Endodermal cell (in vitro differentiated cells): ENCODE data around the gene TTF2. TPM values are rescaled to one million over a fixed set of nuclear protein-coding genes. Genes with fewer than 3 reads are reported as not detected.

Experiments
- DNase-seq: peaks from one replicate; pipeline ENCODE4 v3.0.0-alpha.2; 2017
- H3K27ac ChIP-seq: 2 replicates; pipeline ENCODE4 v1.5.1; 2013; ENCODE audit warnings: mild to moderate bottlenecking, low read depth, low read length, moderate library complexity
- H3K27me3 ChIP-seq: 2 replicates; pipeline ENCODE4 v1.6.1; 2013; ENCODE audit warnings: mild to moderate bottlenecking, low read length, moderate library complexity; ENCODE audit not compliant: insufficient read depth, control insufficient read depth, poor library complexity, severe bottlenecking
- H3K36me3 ChIP-seq: 2 replicates; pipeline ENCODE4 v1.7.0; 2013; ENCODE audit warnings: mild to moderate bottlenecking, low read length, moderate library complexity; ENCODE audit not compliant: control insufficient read depth, insufficient read depth
- H3K4me1 ChIP-seq: one replicate; pipeline ENCODE4 v1.7.0; 2013; ENCODE audit warnings: low read length; ENCODE audit not compliant: control insufficient read depth, insufficient read depth
- H3K4me3 ChIP-seq: 2 replicates; pipeline ENCODE4 v1.5.1; 2013; ENCODE audit warnings: mild to moderate bottlenecking, low read length, moderate library complexity
- H3K9ac ChIP-seq: 2 replicates; pipeline ENCODE4 v1.6.1; 2013; ENCODE audit warnings: mild to moderate bottlenecking, low read length, moderate library complexity; ENCODE audit not compliant: poor library complexity, severe bottlenecking; ENCODE audit errors: extremely low read depth
- H3K9me3 ChIP-seq: 2 replicates; pipeline ENCODE4 v1.6.1; 2013; ENCODE audit warnings: mild to moderate bottlenecking, low read length, moderate library complexity; ENCODE audit not compliant: control insufficient read depth
- H3K27ac Mint-ChIP-seq: 2 replicates; pipeline ENCODE4 v1.8.0; 2020; ENCODE audit warnings: mixed read lengths
- H3K27me3 Mint-ChIP-seq: 2 replicates; pipeline ENCODE4 v1.8.0; 2021; ENCODE audit warnings: mild to moderate bottlenecking, mixed read lengths; ENCODE audit not compliant: insufficient read depth
- H3K36me3 Mint-ChIP-seq: 2 replicates; pipeline ENCODE4 v1.8.0; 2020; ENCODE audit warnings: low read depth, mixed read lengths
- H3K4me1 Mint-ChIP-seq: 2 replicates; pipeline ENCODE4 v1.8.0; 2020; ENCODE audit warnings: mixed read lengths
- H3K4me3 Mint-ChIP-seq: 2 replicates; pipeline ENCODE4 v1.8.0; 2020; ENCODE audit warnings: mild to moderate bottlenecking, moderate library complexity, mixed read lengths
- H3K9me3 Mint-ChIP-seq: 2 replicates; pipeline ENCODE4 v1.8.0; 2020; ENCODE audit warnings: mild to moderate bottlenecking, mixed read lengths
- CTCF ChIP-seq: fragments of 200-600 bp; sonication (generic); conservative IDR thresholded peaks from 2 replicates; pipeline ENCODE4 v1.5.0; 2021; ENCODE audit warnings: antibody characterized with exemption, mild to moderate bottlenecking
- WGBS, 2 experiments: methylation state at CpG; one replicate each; pipeline versions ENCODE4 v1.1.5 to v1.1.7; 2013; ENCODE audit warnings: missing lambda C conversion rate in 2 of 2, mixed read lengths in 1 of 2; ENCODE audit not compliant: insufficient coverage in 1 of 2, insufficient read length in 1 of 2; 5-methylcytosine and 5-hydroxymethylcytosine counted together
- total RNA-seq, 2 donors: library from RNA; stranded (reverse); fragmentation: NEBNext Ultra II Directional in 1 of 2; extraction: Animal tissue kit (Norgen Biotek cat#: 25700) in 1 of 2; gene quantifications; 2 replicates in 1 of 2; 3 replicates in 1 of 2; pipeline ENCODE4 v1.2.1, GENCODE V29; 2021

The TTF2 gene
- total RNA-seq, 2 donors from 2014 or later: 70.9 to 71.9 TPM

GRCh38 chr1:117092594-117092993, 32.5 kb downstream of the TTF2 start:
- H3K27ac ChIP-seq: peak overlapping the region; percentile 74
- H3K9me3 ChIP-seq: no peaks in the 10 kb centered on the region
- H3K27ac Mint-ChIP-seq: peak overlapping the region; percentile 87
- H3K9ac ChIP-seq: no peak overlapping the region
- H3K4me1 Mint-ChIP-seq: peaks cover 4% of the 10 kb centered on the region
- H3K27me3 Mint-ChIP-seq: no peaks in the 10 kb centered on the region
- H3K4me3 ChIP-seq: no peak overlapping the region
- 93 to 95% methylated on average over 5 of the region's 5 CpGs for whole genome bisulfite sequencing, 2 experiments
- TF ChIP-seq CTCF: no peak
- DNase-seq: no peak
- H3K4me1 ChIP-seq: no peaks in the 10 kb centered on the region
- no peaks in the 10 kb centered on the region for H3K9me3 Mint-ChIP-seq
- peaks cover 79% of the 10 kb centered on the region for H3K36me3 ChIP-seq
- H3K4me3 Mint-ChIP-seq: no peak overlapping the region
- peaks cover 65% of the 10 kb centered on the region for H3K36me3 Mint-ChIP-seq
- no peaks in the 10 kb centered on the region for H3K27me3 ChIP-seq

- no peaks in the 10 kb centered on the region for H3K4me1 ChIP-seq
- H3K36me3 Mint-ChIP-seq: peaks cover 66% of the 10 kb centered on the region
- H3K4me3 ChIP-seq: no peak overlapping the region
- H3K9ac ChIP-seq: no peak overlapping the region
- WGBS, 2 experiments: 67 to 84% methylated on average over 4 to 7 of the region's 7 CpGs
- TF ChIP-seq CTCF: no peak
- H3K27ac ChIP-seq: peak overlapping the region; percentile 74
- H3K27me3 ChIP-seq: no peaks in the 10 kb centered on the region
- H3K4me1 Mint-ChIP-seq: peaks cover 4% of the 10 kb centered on the region
- H3K36me3 ChIP-seq: peaks cover 81% of the 10 kb centered on the region
- H3K27ac Mint-ChIP-seq: peak overlapping the region; percentile 87
- no peaks in the 10 kb centered on the region for H3K27me3 Mint-ChIP-seq
- no peak overlapping the region for H3K4me3 Mint-ChIP-seq
- peak; percentile 59 for DNase-seq
- no peaks in the 10 kb centered on the region for H3K9me3 Mint-ChIP-seq
- no peaks in the 10 kb centered on the region for H3K9me3 ChIP-seq
These were observed 33.0 kb downstream of the TTF2 start for GRCh38 chr1:117093091-117093534.

- Histone ChIP-seq H3K27me3 (no peaks in the 10 kb centered on the region), H3K36me3 (peaks cover 84% of the 10 kb centered on the region), H3K4me1 (no peaks in the 10 kb centered on the region), H3K4me3 (no peak overlapping the region), H3K9me3 (no peaks in the 10 kb centered on the region), H3K9ac (no peak overlapping the region), H3K27ac (peak overlapping the region; percentile 74)
- H3K4me1 Mint-ChIP-seq: peaks cover 4% of the 10 kb centered on the region
- peak overlapping the region; percentile 69 for H3K27ac Mint-ChIP-seq
- WGBS, 2 experiments: 90 to 93% methylated on average over 3 to 6 of the region's 6 CpGs
- H3K9me3 Mint-ChIP-seq: no peaks in the 10 kb centered on the region
- H3K36me3 Mint-ChIP-seq: peaks cover 66% of the 10 kb centered on the region
- DNase-seq: peak; percentile 55
- peak; percentile 46 for TF ChIP-seq CTCF
- H3K4me3 Mint-ChIP-seq: no peak overlapping the region
- no peaks in the 10 kb centered on the region for H3K27me3 Mint-ChIP-seq
These were observed 33.9 kb downstream of the TTF2 start for GRCh38 chr1:117093870-117094621.
